Upper lobe of left lung (tissue), 4 donors: ENCODE results near the gene TMEM33.

Source experiments
- POLR2AphosphoS5 ChIP-seq, 2 donors: sonication (generic); formaldehyde crosslinking; IDR thresholded peaks; one replicate each; pipeline ENCODE4 v1.5.1; 2017; ENCODE audit warnings: antibody characterized with exemption in 2 of 2
- TF ChIP-seq, protein P1 (sequence below), 6 experiments: fragments of 450-650 bp in 4 of 6; fragments of 200-600 bp in 2 of 6; sonication (generic) in 2 of 6; IDR thresholded peaks; one replicate each; pipeline ENCODE4 v1.5.1; 2016 to 2019; ENCODE audit warnings: antibody characterized with exemption in 6 of 6

GRCh38 chr4:41969671-41970070, 34.4 kb downstream of the TMEM33 start:
- no peak for TF ChIP-seq POLR2AphosphoS5 (IDR thresholded peaks at IDR 0.05)
- TF ChIP-seq, protein P1, sequence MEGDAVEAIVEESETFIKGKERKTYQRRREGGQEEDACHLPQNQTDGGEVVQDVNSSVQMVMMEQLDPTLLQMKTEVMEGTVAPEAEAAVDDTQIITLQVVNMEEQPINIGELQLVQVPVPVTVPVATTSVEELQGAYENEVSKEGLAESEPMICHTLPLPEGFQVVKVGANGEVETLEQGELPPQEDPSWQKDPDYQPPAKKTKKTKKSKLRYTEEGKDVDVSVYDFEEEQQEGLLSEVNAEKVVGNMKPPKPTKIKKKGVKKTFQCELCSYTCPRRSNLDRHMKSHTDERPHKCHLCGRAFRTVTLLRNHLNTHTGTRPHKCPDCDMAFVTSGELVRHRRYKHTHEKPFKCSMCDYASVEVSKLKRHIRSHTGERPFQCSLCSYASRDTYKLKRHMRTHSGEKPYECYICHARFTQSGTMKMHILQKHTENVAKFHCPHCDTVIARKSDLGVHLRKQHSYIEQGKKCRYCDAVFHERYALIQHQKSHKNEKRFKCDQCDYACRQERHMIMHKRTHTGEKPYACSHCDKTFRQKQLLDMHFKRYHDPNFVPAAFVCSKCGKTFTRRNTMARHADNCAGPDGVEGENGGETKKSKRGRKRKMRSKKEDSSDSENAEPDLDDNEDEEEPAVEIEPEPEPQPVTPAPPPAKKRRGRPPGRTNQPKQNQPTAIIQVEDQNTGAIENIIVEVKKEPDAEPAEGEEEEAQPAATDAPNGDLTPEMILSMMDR (IDR thresholded peaks at IDR 0.05) = no peak
